COR-L47 (cell line): ENCODE measurements around the gene CD244.
"Not testable (repeated sequence)": the region's sequence is repeated elsewhere in the genome, so short reads cannot be mapped to it uniquely, and the experiment has no call there.

Experiments
- DNase-seq: peaks from one replicate; lab custom pipeline; 2025; lab: John Stamatoyannopoulos, UW

Gene CD244

GRCh38 chr1:160862203-160863060 lies at the start of gene CD244:
TSS of gene CD244 (minus strand) at chr1:160862887. CDS start at chr1:160862677, 210 bp downstream.
- no peak for DNase-seq

- DNase-seq: no peak
Observed at GRCh38 chr1:160911925-160912324, 49.2 kb upstream of the CD244 start.

- DNase-seq: no peak
Observed at GRCh38 chr1:160911441-160911840, 48.8 kb upstream of the CD244 start.

GRCh38 chr1:160910170-160910750 lies 47.6 kb upstream of the CD244 start:
- DNase-seq: no peak

GRCh38 chr1:160907976-160908375 lies 45.3 kb upstream of the CD244 start:
- DNase-seq: no peak

- no peak for DNase-seq
Observed at GRCh38 chr1:160905617-160905989, 42.9 kb upstream of the CD244 start.

GRCh38 chr1:160904783-160905616 lies 42.3 kb upstream of the CD244 start:
- no peak for DNase-seq

- not testable (repeated sequence) for DNase-seq
Observed at GRCh38 chr1:160902251-160902650, 39.6 kb upstream of the CD244 start.

- DNase-seq: no peak
Observed at GRCh38 chr1:160901768-160902167, 39.1 kb upstream of the CD244 start.

- DNase-seq: not testable (repeated sequence)
Observed at GRCh38 chr1:160900683-160901082, 38.0 kb upstream of the CD244 start.

GRCh38 chr1:160894368-160895135 lies 31.9 kb upstream of the CD244 start:
- DNase-seq: not testable (repeated sequence)

GRCh38 chr1:160891474-160891873 lies 28.8 kb upstream of the CD244 start:
- DNase-seq: no peak

- DNase-seq: no peak
Observed at GRCh38 chr1:160888926-160889325, 26.2 kb upstream of the CD244 start.

- no peak for DNase-seq
Observed at GRCh38 chr1:160887071-160887470, 24.4 kb upstream of the CD244 start.

- no peak for DNase-seq
Observed at GRCh38 chr1:160885042-160885441, 22.4 kb upstream of the CD244 start, which contains the start of gene ITLN1. TSS of gene ITLN1 (minus strand) at chr1:160885180. CDS start at chr1:160884877, 303 bp downstream.

- DNase-seq: no peak
Observed at GRCh38 chr1:160884579-160884978, 21.9 kb upstream of the CD244 start.

GRCh38 chr1:160883581-160884513 lies 21.2 kb upstream of the CD244 start:
- DNase-seq: no peak

GRCh38 chr1:160882582-160882981 lies 19.9 kb upstream of the CD244 start:
- DNase-seq: no peak

GRCh38 chr1:160881264-160881663 lies 18.6 kb upstream of the CD244 start:
- DNase-seq: not testable (repeated sequence)

GRCh38 chr1:160880216-160880615 lies 17.5 kb upstream of the CD244 start:
- DNase-seq: no peak

- no peak for DNase-seq
Observed at GRCh38 chr1:160879056-160879455, 16.4 kb upstream of the CD244 start.
